Stimulated activated CD4-positive, alpha-beta T cell treated with anti-CD3 and anti-CD28 coated beads, Interleukin-2, amount 100 ng/mL, for 48 hours (primary cell): ENCODE results near the gene SBK1.
"Not testable (repeated sequence)": the region's sequence is repeated elsewhere in the genome, so short reads cannot be mapped to it uniquely, and the experiment has no call there.

ENCODE experiments used
- DNase-seq, 2 donors: peaks; one replicate each; pipeline ENCODE4 v3.0.0-alpha.2; 2020

Gene SBK1

GRCh38 chr16:28291651-28292626, at the start of gene SBK1:
SBK1 (plus strand) TSS chr16:28292525; CDS start chr16:28317392, 24,867 bp downstream.
- peak; percentile 71 to 81 for DNase-seq

- not testable (repeated sequence) for DNase-seq
Observed at GRCh38 chr16:28249483-28249882, 42.8 kb upstream of the SBK1 start.

- no peak for DNase-seq
Observed at GRCh38 chr16:28250999-28251398, 41.3 kb upstream of the SBK1 start.

- DNase-seq: no peak
Observed at GRCh38 chr16:28254158-28254557, 38.2 kb upstream of the SBK1 start.

GRCh38 chr16:28255838-28256237, 36.5 kb upstream of the SBK1 start:
- DNase-seq: no peak

- no peak for DNase-seq
Observed at GRCh38 chr16:28257256-28257655, 35.1 kb upstream of the SBK1 start.

- DNase-seq: no peak
Observed at GRCh38 chr16:28258567-28258966, 33.8 kb upstream of the SBK1 start.

GRCh38 chr16:28259091-28259780, 33.1 kb upstream of the SBK1 start:
- no peak for DNase-seq

- no peak for DNase-seq
Observed at GRCh38 chr16:28259781-28260150, 32.6 kb upstream of the SBK1 start.

- no peak for DNase-seq
Observed at GRCh38 chr16:28260193-28260592, 32.1 kb upstream of the SBK1 start.

- no peak for DNase-seq
Observed at GRCh38 chr16:28261942-28262341, 30.4 kb upstream of the SBK1 start.

GRCh38 chr16:28263305-28263704, 29.0 kb upstream of the SBK1 start:
- DNase-seq: no peak

GRCh38 chr16:28264656-28265055, 27.7 kb upstream of the SBK1 start:
- DNase-seq: no peak

- no peak for DNase-seq
Observed at GRCh38 chr16:28265822-28266221, 26.5 kb upstream of the SBK1 start.

GRCh38 chr16:28267356-28267755, 25.0 kb upstream of the SBK1 start:
- DNase-seq: no peak

GRCh38 chr16:28273511-28273910, 18.8 kb upstream of the SBK1 start:
- no peak for DNase-seq

- no peak for DNase-seq
Observed at GRCh38 chr16:28274676-28275075, 17.6 kb upstream of the SBK1 start.

GRCh38 chr16:28276301-28276700, 16.0 kb upstream of the SBK1 start:
- DNase-seq: no peak

GRCh38 chr16:28277537-28278388, 14.6 kb upstream of the SBK1 start:
- DNase-seq: peak; percentile 87 to 90

GRCh38 chr16:28279006-28279405, 13.3 kb upstream of the SBK1 start:
- DNase-seq: no peak

GRCh38 chr16:28280881-28281836, 11.2 kb upstream of the SBK1 start:
- no peak for DNase-seq

GRCh38 chr16:28282045-28282444, 10.3 kb upstream of the SBK1 start:
- DNase-seq: no peak
